GM12872 (cell line): Measurements from ENCODE around the gene TNNC1.

Source experiments
- CTCF ChIP-seq: IDR thresholded peaks from 3 replicates; pipeline ENCODE4 v1.5.1; 2011; ENCODE audit warnings: low read depth, mild to moderate bottlenecking, low read length, moderate library complexity; ENCODE audit not compliant: insufficient read depth

The TNNC1 gene

GRCh38 chr3:52423173-52423572 is 30.7 kb downstream of the TNNC1 start:
- no peak for TF ChIP-seq CTCF

DNA sequence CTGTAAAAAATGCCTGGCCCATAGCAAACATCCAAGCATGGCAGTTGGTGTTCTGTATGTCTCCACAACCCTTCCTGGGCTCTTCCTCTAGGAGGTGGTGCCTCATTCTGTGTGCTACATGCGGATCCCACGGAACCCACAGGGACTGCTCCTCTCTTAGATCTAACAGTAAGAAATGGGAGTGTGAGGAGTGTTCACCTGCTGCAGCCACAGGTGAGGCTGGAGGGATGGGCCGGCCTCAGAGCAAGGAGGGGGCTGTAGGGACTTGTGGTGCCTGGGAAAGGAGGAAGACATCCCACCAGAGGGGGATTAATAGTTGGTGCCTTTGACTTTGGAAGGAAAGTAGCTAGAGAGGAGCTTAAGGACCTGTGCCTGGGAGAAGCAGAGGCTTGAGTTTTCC is 31.2 kb downstream of the TNNC1 start:
- no peak for TF ChIP-seq CTCF

GRCh38 chr3:52420388-52420787 is 33.5 kb downstream of the TNNC1 start:
- TF ChIP-seq CTCF: no peak

DNA sequence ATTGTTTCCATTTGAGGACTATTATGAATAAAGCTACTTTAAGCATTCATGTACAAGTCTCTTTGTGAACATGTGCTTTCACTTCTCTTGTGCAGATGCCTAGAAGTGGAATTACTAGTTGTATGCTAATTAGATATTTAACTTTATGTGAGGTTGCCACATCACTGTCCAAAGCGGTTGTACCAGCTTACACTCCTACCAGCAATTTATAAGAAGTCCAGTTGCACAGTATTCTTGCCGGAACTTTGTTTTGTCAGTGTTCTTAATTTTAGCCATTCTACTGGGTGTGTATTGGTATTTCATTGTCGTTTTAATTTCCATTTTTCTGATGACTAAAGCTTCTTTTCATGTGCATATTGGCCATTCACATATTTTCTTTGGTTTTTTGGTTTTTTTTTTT is 38.0 kb downstream of the TNNC1 start:
- no peak for TF ChIP-seq CTCF

- TF ChIP-seq CTCF: no peak
Measured at GRCh38 chr3:52408466-52408865, 45.4 kb downstream of the TNNC1 start.

DNA sequence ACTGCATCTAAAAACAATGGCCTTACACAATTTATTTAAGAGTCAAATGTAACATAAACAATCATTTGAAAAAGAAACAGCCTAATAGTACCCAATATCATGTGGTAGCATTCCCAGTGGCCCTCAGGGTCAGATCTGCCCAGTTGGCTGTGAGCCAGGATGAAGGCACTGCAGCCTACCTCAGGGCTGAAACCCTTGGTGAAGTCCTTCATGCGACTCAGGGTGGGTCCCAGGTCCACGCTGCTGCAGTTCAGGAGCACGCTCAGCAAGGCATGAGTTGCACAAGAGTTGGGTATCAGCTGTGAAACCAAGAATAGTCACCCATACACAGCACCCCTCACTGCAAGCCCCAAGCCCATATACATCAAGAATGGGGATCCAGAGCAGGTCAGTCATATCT is 46.1 kb downstream of the TNNC1 start:
- no peak for TF ChIP-seq CTCF

GRCh38 chr3:52406791-52407510 is 46.9 kb downstream of the TNNC1 start:
- no peak for TF ChIP-seq CTCF
